Activated T-helper 9 cell treated with anti-CD3 and anti-CD28 coated beads, Interleukin-2, amount 50 U/mL, for 16 hours (primary cell): ENCODE results near the gene KATNB1.
"Not testable (repeated sequence)": the region's sequence is repeated elsewhere in the genome, so short reads cannot be mapped to it uniquely, and the experiment has no call there.

Experiments used
- DNase-seq: peaks from one replicate; pipeline ENCODE4 v3.0.0-alpha.2; 2020; ENCODE audit warnings: low read depth

The KATNB1 gene

DNA sequence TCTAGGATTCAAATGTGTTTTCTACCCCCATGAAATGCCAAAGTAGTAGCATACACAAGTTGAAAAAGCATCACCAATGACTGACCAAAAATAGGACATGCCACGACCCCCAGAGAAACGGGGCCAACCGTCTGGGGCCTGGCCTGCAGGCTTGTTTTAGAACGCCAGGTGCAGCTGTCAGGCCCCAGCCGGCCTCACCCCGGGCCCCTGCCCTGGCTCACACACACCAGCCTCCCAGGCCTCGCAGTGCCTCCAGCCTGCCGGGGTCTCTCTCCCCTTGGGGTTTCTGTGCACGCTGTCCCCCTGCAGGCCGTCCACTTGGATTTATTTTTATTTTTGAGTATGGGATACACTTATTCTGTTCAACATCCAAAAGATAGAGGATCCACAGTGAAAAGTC is 7.9 kb downstream of the KATNB1 start:
- no peak for DNase-seq

DNA sequence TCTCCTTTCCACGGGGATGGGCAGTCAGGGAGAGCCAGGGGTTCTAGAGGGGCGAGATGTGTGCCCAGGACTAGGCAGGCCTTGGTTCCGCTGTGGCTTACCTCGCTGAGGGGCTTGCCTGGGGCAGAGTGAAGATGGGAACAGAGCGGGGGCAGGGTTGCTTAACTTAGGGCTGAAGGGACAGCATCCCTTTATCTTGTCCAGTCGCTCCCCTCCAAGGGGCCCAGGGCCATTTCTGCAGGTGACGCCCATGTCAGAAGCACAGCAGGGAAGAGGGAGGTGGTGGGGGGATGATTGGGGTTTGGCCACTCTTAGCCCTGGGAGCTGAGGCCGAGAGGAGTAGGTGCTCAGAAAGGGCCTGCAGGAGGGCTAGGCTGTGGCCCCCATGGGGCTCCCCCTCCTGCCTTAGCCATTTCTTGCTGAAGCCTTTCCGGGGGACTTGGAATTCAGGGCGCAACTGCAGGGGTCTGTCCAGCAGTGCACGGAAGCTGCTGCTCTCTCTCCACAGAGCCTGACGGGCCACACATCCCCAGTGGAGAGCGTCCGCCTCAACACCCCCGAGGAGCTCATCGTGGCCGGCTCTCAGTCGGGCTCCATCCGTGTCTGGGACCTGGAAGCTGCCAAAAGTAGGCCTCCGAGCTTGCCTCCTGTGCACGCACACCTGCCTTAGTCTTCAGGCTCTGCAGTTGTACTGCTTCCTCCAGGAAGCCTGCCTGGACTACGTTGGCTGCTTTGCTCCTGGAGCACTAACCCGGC is 8.5 kb downstream of the KATNB1 start:
- DNase-seq = no peak

DNA sequence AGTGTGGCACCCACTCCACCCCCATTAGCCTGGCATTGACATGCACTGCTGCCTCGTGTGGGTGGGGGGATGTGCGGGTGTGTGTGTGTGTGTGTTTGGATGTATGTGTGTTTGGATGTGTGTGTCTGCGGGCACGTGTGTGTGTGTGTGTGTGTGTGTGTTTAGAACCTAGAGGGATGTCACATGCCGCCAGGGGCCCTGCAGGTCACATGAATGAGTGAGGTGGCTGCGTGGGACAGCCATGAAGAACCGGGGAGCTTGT is 9.0 kb downstream of the KATNB1 start:
- DNase-seq = no peak

DNA sequence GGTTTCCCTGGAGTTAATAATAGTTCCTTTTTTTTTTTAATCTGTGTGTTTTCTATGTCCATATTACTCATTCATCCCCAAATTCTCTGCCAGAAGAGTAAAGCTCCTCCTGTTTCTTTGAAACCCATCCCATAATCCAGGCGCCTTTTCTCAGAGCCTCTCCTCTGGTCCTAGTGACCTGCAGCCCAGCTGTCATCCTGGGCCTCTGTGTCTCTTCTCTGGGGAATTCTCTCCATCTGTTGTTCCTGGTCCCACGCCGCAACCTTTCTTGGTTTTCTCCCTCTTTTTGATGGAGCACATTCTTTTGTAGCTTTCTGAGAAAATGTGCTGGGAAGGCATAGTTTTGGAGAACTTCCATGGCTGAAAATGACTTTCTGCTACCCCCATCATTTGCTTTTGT is 10.2 kb downstream of the KATNB1 start:
- no peak for DNase-seq

DNA sequence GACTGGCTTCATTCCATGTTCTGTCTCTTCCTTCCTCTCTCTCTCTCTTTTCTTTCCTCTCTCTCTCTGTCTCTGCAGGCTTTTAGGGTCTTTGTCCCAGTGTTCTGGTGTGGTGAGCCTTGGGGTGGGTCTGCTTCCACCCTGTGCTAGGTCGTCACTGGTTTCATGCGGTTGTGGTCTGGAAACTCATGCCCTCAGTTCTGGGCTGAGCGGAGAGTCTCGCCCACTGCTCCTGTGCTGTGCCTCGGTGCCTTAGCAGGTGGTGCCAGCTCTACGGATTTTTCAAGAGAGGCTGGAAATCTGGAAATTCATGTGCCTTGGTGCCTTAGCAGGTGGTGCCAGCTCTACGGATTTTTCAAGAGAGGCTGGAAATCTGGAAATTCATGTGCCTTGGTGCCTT is 10.7 kb downstream of the KATNB1 start:
- not testable (repeated sequence) for DNase-seq

DNA sequence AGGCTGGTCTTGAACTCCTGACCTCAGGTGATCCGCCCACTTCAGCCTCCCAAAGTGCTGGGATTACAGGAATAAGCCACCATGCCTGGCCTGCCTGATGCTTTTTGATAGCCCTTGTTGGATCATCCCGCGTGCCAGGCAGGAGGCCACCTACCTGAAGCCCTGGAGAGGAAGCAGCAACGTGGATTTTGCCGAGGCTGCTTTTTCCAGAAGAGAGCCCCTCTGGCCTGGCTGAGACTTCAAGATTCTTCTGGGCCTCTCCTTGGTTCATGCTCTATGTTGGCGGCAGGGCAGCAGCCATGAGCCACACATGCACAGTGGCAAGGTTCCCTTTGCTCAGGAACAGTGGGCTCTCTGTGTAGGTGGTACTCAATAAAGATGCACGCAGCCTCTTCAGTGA is 11.5 kb downstream of the KATNB1 start:
- no peak for DNase-seq

DNA sequence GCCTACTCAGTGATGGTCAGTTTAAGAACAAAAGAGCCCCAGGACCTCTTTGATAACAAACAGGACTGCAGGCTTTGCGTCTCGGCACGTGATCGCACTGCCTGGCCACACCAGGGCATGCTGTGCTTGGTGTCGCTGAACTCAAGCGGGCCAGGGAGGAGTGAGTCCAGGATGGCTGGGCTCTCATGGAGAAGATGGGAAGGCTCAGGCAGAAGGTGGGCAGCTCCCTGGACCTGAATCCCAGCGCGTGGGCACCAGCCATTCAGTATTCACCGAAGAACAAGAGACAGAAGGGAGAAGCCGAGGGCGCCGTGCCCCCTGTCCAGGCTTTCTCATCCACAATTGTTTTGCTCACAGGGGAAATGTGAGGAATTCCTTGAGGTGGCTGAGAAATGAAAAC is 11.9 kb downstream of the KATNB1 start:
- DNase-seq = no peak

DNA sequence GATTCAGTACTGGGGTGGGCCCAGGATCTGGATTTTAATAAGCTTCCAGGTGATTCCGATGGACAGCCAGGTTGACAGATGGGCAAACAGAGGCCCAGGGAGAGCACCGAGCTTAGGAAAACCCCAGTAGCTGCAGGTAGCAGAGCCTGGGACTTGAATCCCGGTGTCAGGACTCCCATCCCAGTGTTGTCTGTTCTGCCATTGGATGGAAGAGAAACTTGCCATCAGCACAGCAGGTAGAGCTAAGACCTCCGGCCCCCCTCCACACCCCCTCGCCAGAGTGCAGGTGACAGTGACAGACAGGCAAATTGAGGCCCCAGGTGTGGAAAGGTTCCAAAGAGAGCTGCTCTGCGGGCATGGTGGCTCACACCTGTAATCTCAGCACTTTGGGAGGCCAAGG is 12.4 kb downstream of the KATNB1 start:
- DNase-seq = no peak

DNA sequence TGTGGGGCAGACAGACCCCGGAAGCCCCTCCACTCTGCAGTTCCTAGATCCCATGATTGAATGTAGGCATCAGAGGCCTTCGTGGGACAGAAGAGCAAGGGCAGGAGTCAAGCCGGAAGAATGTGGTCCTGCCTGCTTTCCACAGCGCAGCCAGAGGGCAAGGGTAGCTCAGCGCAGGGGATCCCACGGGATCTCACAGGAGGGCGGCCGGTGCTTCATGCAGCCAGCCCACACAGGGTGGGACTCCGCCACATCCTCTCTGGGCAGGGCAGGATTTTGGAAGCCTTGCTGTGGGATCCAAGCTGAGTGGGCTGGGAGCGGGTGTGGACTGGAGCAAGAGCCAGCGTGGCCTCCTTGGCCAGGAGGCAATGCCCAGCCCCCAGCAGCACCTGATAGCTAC is 13.0 kb downstream of the KATNB1 start:
- DNase-seq = no peak

DNA sequence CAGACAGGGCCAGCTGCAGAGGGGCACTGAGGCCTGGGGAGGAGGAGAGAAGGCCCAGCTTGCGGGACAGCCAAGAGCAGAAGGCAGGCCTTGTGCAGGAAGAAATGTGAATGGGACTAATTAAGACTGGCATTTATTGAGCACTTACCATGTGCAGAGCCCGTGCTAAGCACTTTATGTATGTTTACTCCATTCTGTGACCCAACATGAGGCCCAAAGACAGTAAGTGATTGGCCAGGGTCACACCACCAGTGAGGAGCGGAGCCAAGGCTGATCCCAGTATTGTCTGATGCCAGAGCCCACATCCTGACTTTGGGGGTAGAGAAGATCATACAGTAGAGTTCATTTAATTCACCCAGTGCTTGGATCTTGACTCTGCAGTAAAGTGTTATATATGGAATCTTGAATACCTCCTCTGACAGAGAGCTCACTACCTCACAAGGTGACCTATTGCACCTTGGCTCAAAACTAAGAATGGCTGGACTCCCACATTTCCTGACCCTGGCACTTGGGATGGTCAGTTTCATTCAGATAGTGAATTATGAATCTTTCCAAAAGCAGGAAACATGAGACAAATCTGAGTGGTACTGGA is 13.6 kb downstream of the KATNB1 start:
- no peak for DNase-seq

DNA sequence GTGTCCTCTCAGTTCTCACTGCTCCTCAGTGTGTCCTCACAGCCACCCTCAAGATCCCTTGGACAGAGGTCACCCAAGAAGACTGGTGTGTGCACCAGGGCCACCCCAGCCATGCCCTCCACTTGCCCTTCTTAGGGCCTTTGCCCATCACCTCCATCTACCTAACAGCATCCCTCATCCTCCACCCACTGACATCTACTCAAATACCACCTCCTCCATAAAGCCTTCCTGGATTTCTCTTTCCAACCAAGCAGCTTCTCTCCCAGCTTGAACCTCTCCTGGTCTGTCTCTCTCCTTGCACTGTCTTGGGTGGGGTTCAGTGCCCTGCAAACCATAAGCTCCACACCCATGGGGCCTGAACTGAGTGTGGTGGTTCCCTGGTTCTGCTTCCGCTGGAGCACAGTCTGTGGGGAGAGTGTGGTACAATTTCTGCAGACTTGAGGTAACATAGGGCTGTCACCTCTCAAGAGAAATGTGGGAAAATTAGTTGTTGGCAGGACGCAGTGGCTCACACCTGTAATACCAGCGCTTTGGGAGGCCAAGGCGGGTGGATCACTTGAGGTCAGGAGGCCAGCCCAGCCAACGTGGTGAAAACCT is 14.4 kb downstream of the KATNB1 start:
- DNase-seq = no peak

DNA sequence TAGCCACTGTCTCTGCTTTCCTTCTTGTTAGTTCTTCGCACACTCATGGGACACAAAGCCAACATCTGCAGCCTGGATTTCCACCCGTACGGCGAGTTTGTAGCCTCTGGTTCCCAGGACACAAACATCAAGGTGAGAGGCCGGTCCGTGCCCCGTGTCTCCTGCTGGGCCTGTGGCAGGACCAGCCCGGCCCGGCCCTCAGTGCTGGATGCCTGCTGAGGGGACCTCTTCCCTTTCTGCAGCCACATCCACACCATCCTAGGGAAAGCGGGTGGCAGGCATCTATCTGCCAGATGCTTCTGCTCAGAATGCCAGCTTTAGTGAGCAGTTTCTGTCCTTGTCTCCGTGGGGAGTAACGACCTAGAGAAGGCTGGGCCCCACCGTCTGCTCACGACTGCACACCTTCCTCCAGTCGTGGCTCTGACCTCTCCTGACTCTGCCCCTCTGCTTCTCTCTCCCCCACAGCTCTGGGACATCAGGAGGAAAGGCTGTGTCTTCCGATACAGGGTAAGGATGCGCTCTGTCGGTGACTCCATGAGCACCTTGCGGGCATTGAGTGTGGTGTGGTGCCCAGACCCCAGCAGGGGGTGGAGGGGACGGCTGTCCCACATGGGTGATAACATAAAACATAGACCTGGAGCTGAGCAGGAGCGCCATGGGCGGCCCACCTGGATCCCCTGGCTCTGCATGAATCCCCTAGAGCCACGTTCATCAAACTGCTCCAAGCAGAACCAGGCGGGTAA is 15.4 kb downstream of the KATNB1 start:
- no peak for DNase-seq

DNA sequence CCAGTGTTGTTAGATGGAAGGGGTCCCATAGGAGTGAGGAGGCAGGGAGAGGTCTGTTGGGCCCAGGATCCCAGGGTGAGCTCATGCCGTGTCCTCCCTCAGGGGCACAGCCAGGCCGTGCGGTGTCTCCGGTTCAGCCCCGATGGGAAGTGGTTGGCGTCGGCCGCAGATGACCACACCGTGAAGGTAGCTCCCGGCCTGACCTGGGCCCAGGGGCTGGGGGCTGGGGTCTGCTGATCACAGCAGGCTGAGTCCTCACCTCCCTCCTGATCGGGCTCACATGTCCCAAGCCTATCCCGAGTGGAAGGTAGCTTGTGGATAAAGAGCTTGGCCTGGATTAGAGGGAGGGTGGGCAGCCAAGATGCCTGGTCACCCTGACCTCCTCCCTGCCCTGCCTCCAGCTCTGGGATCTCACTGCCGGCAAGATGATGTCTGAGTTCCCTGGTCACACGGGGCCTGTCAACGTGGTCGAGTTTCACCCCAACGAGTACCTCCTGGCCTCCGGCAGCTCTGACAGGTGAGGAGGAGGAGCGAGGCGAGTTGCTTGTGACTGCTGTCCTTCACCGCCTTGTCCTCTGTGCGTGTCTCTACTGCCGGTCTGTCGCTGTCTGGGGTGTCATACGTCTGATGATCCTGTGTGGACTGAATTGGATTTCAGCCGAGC is 16.1 kb downstream of the KATNB1 start:
- no peak for DNase-seq

DNA sequence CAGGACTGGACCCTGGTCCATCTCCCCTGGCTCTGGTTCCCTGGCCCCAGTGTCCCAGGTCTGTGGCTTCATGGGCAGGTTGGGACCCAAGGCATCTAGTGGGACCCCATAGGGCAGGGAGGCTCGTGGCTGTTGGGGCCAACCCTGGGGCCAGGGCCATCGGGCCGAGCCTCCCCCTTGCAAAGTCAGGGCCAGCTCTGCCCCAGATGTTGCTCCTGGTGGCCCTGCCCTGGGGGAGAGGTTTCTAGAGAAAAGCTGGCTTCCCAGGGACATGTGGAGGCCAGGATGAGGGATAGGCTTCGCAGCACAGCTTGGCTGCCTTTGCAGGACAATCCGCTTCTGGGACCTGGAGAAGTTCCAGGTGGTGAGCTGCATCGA is 16.6 kb downstream of the KATNB1 start:
- no peak for DNase-seq

DNA sequence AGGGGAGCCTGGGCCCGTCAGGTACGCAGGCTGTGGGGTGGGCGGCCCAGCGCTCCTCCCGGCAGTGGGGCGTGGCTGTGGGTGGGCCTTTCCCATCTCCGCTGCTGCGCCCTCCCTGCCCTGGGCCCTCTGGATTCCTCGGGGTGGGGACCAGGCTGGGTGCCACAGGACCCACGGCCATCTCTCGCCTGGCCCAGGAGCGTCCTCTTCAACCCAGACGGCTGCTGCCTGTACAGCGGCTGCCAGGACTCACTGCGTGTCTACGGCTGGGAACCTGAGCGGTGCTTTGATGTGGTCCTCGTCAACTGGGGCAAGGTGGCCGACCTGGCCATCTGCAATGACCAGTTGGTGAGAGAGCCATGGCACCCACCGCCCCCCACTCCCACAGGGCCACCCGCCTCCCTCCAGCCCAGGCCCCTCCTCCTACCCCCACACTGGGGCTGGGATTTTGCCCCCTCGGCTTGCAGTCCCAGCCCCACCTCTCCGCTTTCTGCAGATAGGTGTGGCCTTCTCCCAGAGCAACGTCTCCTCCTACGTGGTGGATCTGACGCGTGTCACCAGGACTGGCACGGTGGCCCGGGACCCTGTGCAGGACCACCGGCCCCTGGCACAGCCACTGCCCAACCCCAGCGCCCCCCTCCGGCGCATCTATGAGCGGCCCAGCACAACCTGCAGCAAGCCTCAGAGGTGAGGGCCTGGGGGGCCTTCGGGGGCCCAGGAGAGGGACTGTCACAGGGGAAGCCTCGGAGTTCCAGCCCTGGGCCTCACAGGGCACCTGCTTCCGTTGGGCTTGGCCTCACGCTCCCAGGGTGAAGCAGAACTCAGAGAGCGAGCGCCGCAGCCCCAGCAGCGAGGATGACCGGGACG is 17.2 kb downstream of the KATNB1 start:
- DNase-seq = no peak

DNA sequence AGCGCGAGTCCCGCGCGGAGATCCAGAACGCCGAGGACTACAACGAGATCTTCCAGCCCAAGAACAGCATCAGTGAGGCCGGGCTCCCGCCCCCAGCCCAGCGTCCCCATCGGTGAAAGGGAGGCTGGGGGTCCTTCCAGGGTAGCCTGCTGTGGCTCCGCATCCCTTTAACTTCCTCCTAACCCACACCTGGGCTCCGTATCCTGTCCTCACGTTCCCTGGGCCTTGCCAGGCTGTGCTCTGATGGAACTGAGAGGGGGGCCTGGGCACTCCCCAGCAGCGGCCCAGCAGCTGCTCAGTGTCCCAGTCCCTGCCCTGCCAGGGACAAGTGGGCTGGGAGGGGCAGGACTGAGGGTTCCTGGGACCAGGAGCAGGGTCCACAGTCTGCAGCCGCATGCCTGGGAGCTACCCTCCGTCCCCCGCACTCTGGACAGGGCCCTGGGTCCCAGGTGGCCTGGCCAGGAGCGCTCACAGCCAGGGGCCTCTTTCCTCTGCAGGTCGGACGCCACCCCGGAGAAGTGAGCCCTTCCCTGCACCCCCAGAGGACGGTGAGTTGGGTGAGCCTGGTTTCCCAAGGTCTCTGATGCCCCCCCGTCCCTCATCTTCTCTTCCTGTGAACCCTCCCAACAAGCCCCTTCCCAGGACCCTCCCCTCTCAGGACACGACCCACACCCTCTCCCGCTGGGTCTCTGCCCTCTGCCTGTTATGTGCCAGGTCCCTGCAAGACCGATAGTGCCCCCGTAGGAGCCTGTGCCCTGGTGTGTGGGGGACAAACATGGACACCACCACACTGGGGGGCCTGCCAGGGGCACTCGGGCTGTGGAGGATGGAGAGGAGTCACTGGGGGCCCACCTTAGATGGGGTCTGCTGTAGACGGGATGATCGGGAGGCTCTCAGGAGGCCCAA is 18.1 kb downstream of the KATNB1 start:
- no peak for DNase-seq

DNA sequence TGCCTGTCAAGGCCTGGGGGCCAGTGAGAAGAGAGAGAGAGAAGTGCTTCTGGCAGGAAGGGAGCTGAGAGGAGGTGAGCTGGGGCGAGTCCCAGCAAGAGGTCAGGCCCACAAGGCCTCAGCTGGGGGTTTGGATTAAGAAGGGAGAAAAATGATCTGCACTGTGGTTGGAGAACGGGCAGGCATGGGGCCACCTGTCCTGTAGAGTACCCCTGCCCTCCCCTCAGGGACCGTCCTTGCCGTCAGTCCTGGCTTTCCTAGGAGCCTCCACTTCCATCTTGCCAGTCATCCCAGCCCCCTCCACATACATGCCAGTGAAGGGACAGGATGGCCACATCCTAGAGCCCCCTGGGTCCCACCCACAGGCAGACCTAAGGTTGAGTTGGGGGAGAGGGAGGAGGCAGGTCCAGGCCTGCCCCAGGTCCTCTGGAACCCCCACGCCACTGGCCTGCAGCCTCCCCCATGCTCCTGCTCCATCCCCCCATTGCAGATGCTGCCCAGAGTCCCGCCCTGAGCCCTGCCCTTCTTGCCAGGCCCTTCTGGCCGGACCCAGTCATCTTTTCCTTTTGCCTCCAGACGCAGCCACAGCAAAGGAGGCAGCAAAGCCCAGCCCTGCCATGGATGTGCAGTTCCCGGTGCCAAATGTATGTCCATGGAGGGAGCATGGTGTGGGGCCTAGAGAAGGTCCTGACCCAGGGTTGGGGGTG is 18.9 kb downstream of the KATNB1 start:
- no peak for DNase-seq

DNA sequence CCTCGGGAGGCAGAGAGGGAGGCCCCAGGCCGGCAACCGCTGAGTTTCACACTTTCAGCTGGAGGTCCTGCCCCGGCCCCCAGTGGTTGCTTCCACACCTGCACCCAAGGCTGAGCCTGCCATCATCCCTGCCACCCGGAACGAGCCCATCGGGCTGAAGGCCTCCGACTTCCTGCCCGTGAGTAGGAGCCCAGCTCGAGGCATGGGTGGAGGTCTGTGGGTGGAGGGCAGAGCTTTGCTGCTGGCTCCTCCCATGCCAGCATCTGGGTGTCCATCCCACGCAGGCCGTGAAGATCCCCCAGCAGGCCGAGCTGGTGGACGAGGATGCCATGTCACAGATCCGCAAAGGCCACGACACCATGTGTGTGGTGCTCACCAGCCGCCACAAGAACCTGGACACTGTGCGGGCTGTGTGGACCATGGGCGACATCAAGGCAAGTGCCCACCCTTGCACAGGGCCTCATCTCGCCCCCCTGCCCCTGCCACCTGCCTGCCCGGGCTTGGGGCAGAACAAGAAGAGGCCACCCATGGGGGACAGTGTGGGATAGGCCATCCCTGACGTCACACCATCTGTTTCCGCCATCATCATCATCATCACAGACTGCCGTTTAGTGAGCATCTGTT is 19.6 kb downstream of the KATNB1 start:
- no peak for DNase-seq

DNA sequence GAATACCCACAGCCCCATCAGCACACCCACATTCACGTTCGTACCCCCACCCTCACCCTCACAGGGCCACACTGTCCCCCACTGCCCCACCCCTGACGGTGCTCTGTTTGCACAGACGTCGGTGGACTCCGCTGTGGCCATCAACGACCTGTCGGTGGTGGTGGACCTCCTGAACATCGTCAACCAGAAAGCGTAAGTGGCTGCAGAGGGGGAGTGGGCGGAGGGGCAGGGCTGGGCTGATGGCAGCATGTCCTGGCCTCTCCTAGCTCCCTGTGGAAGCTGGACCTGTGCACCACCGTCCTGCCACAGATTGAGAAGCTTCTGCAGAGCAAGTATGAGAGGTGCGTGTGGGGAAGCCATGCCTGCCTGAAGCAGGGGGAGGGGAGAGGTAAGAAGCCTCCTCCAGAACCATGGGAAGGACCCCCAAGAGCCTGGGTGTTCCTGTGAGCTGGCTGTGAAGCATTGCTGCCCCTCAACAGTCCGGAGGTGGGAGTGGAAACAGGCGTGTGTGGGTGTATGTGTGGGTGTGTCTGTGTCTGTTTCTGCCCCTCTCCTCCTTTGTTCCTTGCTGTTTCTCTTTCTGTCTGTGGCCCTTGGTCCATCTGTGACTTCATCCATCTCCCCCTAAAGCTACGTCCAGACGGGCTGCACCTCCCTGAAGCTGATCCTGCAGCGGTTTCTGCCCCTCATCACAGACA is 20.3 kb downstream of the KATNB1 start:
- no peak for DNase-seq
